Loucy (cell line): ENCODE data around the gene MARK4.

ENCODE experiments used
- EZH2phosphoT487 ChIP-seq: fragments of 200-600 bp; IDR thresholded peaks from 2 replicates; pipeline ENCODE4 v1.6.1; 2018; ENCODE audit warnings: antibody characterized with exemption, mild to moderate bottlenecking, moderate library complexity, borderline replicate concordance
- TF ChIP-seq, protein P1 (sequence below): fragments of 200-600 bp; sonication (generic); conservative IDR thresholded peaks from 2 replicates; pipeline ENCODE4 v1.5.1; 2014; ENCODE audit warnings: mild to moderate bottlenecking, antibody characterized with exemption, low read length

DNA sequence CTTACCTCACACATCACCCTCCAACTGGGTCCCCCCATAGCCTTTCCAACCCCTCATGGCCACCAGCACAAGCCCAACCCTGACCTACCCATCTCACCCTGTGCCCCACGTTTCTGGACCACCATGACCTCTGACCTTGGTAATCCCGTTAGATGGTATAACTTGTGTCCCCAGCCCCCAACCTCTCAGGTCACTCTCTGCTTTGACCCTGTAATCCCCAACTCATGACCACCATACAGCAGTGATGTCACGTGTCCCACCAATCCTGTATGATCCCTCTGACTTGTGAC is 98.0 kb downstream of the MARK4 start:
- TF ChIP-seq, protein P1, sequence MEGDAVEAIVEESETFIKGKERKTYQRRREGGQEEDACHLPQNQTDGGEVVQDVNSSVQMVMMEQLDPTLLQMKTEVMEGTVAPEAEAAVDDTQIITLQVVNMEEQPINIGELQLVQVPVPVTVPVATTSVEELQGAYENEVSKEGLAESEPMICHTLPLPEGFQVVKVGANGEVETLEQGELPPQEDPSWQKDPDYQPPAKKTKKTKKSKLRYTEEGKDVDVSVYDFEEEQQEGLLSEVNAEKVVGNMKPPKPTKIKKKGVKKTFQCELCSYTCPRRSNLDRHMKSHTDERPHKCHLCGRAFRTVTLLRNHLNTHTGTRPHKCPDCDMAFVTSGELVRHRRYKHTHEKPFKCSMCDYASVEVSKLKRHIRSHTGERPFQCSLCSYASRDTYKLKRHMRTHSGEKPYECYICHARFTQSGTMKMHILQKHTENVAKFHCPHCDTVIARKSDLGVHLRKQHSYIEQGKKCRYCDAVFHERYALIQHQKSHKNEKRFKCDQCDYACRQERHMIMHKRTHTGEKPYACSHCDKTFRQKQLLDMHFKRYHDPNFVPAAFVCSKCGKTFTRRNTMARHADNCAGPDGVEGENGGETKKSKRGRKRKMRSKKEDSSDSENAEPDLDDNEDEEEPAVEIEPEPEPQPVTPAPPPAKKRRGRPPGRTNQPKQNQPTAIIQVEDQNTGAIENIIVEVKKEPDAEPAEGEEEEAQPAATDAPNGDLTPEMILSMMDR: no peak
- no peak for TF ChIP-seq EZH2phosphoT487
